ENCODE measurements around the gene ADAMTS2.

- no peak for TF ChIP-seq CTCF (IDR thresholded peaks at IDR 0.05; ENCODE audit: insufficient read depth, low read depth, low read length)
- no peak for TF ChIP-seq EZH2 (IDR thresholded peaks at IDR 0.05; ENCODE audit: insufficient read depth, low read length)
These were observed 154.3 kb downstream of the ADAMTS2 start for GRCh38 chr5:179190851-179191505.

Measured in astrocyte (in vitro differentiated cells and primary cell).